AG04449 (cell line): ENCODE measurements around the gene NPAS4.

ENCODE experiments used
- CTCF ChIA-PET: fragments of 350-600 bp; formaldehyde crosslinking; extraction: SDS; loops from one replicate; lab custom pipeline; 2021; ENCODE audit warnings: antibody characterized with exemption; lab: Yijun Ruan, JAX
- POLR2A ChIA-PET: fragments of 400-600, 350-600 bp; formaldehyde crosslinking; extraction: SDS; loops from one replicate; lab custom pipeline; 2020; ENCODE audit warnings: antibody characterized with exemption, inconsistent platforms; lab: Yijun Ruan, JAX
- DNase-seq: peaks from one replicate; pipeline ENCODE4 v3.0.0-alpha.2; 2010; ENCODE audit warnings: low read depth, low spot score
- H3K4me3 ChIP-seq: 2 replicates; pipeline ENCODE4 v1.5.1; 2011; ENCODE audit warnings: low read depth, mild to moderate bottlenecking, control low read depth, low read length
- CTCF ChIP-seq: IDR thresholded peaks from one replicate; pipeline ENCODE4 v1.5.1; 2011; ENCODE audit warnings: mild to moderate bottlenecking, moderate library complexity, low read length, control low read depth, inconsistent platforms; ENCODE audit not compliant: insufficient read depth; ENCODE audit errors: missing control alignments

NPAS4 gene

DNA sequence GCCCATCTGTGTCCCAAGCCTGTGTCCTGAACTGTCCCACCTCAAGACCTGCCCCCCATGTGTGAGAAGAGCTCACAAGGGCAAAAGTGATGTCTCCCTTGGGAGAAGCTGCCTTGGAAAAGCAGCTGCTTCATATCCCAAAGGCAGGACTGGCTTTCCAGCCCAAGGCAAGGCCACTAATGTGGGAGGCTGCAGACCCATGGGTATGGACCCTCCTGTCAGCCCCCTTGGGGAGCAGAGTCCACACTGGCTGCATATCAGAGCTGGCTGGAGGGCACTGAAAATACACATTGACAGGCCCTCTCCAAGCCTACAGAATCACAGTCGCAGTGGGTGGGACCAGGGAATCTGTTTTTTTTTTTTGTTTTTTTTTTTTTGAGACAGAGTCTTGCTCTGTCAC, 48.6 kb downstream of the NPAS4 start:
- POLR2A ChIA-PET, result interaction anchor here (1.6 kb wide), 1 partner anchor 11 kb away, joined by 8 read pairs; the partner anchor contains the start of gene DPP3
- H3K4me3 ChIP-seq, result no peak overlapping the region
- CTCF ChIA-PET, result interaction anchor here (0.7 to 6.0 kb wide), 8 partner anchors 9 to 83 kb away, joined by 3 to 66 read pairs (median 4); partner anchors contain the start of genes DPP3 and MRPL11
- no peak for TF ChIP-seq CTCF
- no peak for DNase-seq

- ChIA-PET CTCF (interaction anchor here (1.3 to 6.0 kb wide), 2 partner anchors 8 to 40 kb away, joined by 3 to 66 read pairs; partner anchors contain the start of gene DPP3), POLR2A (interaction anchor here (1.6 kb wide), 1 partner anchor 10 kb away, joined by 8 read pairs; the partner anchor contains the start of gene DPP3)
- no peak for DNase-seq
- no peak for TF ChIP-seq CTCF
- no peak overlapping the region for H3K4me3 ChIP-seq
These were observed 49.2 kb downstream of the NPAS4 start for GRCh38 chr11:66470015-66470414.

GRCh38 chr11:66471142-66471541, 50.3 kb downstream of the NPAS4 start:
- ChIA-PET POLR2A (interaction anchor here (0.6 to 1.0 kb wide), 3 partner anchors 9 to 479 kb away, joined by 3 to 5 read pairs (median 4); partner anchors contain the start of gene DPP3), CTCF (interaction anchor here (6.0 kb wide), 1 partner anchor 7 kb away, joined by 66 read pairs; the partner anchor contains the start of gene DPP3)
- H3K4me3 ChIP-seq, result no peak overlapping the region
- DNase-seq, result no peak
- no peak for TF ChIP-seq CTCF

DNA sequence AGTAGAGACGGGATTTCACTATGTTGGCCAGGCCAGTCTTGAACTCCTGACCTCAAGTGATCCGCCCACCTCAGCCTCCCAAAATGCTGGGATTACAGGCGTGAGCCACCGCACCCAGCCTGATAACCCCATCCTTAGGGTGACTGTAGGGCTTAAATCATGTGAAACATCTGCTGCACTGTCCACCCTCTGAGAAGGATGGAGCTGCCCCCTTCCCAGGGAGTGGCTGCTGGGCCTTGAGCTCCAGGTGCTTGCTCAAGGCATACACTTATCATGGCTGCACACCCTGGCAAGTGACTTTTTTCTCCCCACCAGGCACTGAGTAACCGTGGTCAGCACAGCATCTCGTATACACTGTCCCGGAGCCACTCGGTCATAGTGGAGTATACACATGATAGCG, 51.2 kb downstream of the NPAS4 start:
- no peak for DNase-seq
- ChIA-PET POLR2A (interaction anchor here (0.6 kb wide), 2 partner anchors 166 to 479 kb away, joined by 3 to 4 read pairs; no protein-coding TSS in a partner anchor), CTCF (interaction anchor here (6.0 kb wide), 1 partner anchor 6 kb away, joined by 66 read pairs; the partner anchor contains the start of gene DPP3)
- no peak for TF ChIP-seq CTCF
- H3K4me3 ChIP-seq, result no peak overlapping the region

GRCh38 chr11:66473167-66473566, 52.3 kb downstream of the NPAS4 start:
- DNase-seq, result no peak
- H3K4me3 ChIP-seq, result no peak overlapping the region
- CTCF ChIA-PET, result interaction anchor here (1.0 kb wide), 1 partner anchor 64 kb away, joined by 3 read pairs; no protein-coding TSS in a partner anchor
- no peak for TF ChIP-seq CTCF
- POLR2A ChIA-PET, result no interaction called here
